NCI-H1694 treated with DMSO at 0.1 percent for 48 hours (cell line): ENCODE measurements around the gene OGFOD2.

Experiments
- DNase-seq: peaks from one replicate; lab custom pipeline; 2025; lab: John Stamatoyannopoulos, UW

The OGFOD2 gene

GRCh38 chr12:122989225-122989839, 14.3 kb downstream of the OGFOD2 start:
- DNase-seq: no peak

GRCh38 chr12:122989874-122990419, 14.9 kb downstream of the OGFOD2 start:
- DNase-seq: no peak

- DNase-seq: no peak
These were observed 15.5 kb downstream of the OGFOD2 start for GRCh38 chr12:122990561-122990960.

DNA sequence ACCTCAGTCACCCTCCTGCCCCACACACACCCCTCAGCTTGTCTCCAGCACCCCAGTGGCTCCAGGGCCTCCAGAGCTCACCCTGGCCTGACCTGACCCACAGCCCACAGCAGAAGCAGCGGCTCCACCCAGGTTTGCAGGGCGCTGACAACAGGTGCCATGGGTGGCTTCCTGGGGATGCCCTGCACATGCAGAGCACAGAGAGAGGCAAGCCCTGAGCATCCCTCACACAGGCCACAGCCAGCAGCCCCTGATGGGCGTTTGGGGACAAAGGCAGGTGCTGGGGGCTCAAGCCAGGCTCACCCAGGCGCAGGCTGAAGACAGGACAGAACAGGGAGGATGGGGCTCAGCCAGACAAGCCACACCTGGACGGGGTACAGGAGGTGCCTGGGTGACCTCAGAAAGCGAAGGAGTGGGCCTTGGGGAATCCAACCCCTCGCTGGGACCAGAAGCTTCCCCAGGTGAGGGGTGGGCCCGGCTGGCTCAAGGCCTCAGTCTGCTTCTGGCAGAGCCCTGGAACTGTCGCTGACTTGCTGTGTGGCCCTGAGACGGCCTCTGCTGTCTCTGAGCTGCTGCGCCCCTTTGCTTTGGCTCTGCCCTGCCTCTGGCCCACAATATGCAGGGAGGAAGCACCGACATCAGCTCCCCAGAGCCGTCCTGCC, 16.0 kb downstream of the OGFOD2 start:
- DNase-seq: no peak

DNA sequence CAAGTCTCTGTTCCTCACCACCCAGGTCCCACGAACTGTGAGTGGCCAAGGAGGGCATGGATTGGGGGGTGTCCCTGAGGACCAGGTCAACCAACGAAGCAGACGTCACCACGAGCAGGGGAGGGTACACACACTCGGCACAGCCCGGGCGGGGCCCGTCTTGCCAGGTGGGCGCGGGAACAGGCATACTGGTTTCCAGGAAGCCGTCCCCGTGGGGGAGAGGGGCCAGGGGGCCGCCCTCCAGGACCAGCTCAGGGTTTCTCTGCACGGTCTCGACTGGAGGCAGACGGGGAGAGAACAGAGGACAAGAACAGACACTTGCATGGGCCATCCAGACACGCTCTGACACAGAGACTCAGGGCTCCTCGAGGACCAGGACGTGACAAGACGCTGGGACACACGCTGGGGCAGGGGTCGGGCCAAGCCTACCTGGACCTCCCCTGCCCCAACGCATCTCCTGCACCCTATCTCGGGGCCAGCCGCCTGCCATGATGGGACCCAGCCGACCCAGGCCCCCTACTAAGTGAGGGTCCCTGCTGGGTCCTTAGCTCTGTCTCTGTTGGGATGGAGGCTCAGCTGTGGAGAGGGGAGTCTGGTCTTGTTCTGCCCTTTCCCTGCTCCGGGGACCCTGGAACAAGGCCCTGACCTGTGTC, 16.7 kb downstream of the OGFOD2 start:
- DNase-seq: no peak

GRCh38 chr12:122992386-122992785, 17.3 kb downstream of the OGFOD2 start:
- DNase-seq: no peak

GRCh38 chr12:122994140-122994675, 19.2 kb downstream of the OGFOD2 start:
- DNase-seq: no peak

GRCh38 chr12:122994781-122995502, 19.9 kb downstream of the OGFOD2 start:
- DNase-seq: no peak

GRCh38 chr12:122995503-122996187, 20.6 kb downstream of the OGFOD2 start:
- no peak for DNase-seq

DNA sequence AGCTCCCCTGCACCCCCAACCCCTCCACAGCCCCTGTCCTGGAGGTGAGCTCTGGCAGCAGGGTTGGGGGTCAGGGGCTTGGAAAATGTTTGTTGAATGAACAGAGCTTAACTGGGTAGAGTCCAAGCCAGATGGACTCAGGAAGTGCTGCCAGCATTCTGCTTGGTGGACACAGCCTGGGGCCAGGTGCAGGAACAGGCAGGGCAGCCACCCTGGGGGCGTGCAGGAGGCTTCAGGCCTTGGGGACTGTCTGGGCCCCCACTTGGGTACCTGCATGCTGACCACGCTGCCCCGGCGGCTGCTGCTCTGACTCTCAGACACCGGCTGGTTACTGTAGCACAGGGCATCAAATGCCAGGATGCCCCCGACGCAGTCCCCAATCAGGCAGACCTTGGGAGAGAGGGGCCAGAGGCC, 21.2 kb downstream of the OGFOD2 start:
- DNase-seq: no peak

DNA sequence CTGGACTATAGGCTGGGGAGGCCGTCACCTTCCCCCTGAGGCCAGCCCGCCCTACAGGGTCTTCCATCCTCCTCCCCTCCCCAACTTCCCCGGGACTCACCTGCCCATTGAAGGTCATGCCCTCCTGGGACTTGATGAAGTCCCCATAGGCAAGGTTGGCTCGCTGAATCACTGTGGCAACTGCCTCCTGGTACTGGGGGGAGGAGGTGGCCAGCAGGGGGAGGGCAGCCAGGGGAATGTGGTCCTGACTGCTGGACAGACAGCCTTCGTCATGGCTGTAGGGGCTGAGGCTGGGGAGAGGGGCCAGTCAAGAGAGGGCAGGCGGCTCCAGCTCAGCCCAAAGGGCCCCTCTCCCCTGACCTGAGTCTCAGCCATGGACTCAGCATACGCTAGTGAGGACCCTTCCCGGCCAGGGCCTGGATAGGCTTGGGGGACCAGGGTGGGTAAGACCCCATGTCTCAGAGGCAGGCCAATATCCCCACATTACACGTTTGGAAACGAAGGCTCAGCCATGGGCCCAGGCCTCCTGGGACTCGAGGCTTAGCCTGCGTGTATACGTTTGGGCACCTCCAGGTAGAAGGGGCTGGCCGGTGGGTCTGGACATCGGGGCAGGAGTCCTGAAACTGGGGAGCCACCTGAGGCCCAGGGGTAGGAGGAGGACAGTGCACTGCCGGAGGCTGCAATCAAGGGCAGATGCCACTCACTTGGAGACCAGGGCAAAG, 21.7 kb downstream of the OGFOD2 start:
- DNase-seq: no peak

- DNase-seq: no peak
These were observed 22.6 kb downstream of the OGFOD2 start for GRCh38 chr12:122997343-122998250.

GRCh38 chr12:122998316-122998715, 23.3 kb downstream of the OGFOD2 start:
- no peak for DNase-seq

GRCh38 chr12:122999196-122999946, 24.3 kb downstream of the OGFOD2 start:
- no peak for DNase-seq

DNA sequence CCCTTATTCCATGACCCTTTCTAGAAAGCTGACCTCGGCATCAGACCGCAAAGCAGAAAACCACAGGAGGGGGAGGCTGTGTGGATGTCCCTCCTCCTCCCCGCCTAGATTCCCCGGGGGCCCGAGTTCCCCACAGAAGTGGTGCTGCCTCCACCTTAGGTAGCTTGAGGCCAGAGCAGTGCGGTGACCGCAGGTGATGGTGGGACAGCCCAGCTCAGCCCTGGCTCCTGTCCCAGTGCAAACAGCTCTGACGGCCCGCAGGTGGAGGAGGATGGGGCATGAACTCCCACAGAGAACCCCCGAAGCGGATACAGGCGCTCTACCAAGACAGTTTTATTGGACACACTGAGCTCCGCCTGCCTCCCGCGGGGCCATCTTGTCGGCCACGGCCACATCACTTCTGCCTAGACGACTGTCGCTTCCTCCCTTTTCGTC, 25.0 kb downstream of the OGFOD2 start:
- DNase-seq: no peak

DNA sequence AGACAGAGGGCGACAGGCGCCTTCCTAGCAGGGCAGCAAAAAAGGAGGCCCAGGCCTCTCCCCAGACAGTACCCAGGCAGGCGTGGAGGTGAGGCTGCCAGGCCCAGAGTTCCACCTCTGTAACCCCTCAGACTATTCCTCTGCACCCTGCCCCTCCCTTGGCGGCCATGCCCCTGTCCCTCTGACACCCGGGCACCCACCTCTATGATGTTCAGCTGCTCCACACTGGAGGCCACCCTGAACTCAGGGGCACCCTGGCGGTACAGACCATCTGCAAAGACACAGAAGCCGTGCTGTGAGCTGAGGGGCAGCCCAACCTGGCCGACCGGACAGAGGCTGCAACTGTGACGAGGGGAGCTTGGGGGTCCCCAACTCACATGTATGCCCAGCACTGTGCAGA, 25.5 kb downstream of the OGFOD2 start:
- no peak for DNase-seq

- no peak for DNase-seq
These were observed 26.4 kb downstream of the OGFOD2 start for GRCh38 chr12:123001464-123001863.

DNA sequence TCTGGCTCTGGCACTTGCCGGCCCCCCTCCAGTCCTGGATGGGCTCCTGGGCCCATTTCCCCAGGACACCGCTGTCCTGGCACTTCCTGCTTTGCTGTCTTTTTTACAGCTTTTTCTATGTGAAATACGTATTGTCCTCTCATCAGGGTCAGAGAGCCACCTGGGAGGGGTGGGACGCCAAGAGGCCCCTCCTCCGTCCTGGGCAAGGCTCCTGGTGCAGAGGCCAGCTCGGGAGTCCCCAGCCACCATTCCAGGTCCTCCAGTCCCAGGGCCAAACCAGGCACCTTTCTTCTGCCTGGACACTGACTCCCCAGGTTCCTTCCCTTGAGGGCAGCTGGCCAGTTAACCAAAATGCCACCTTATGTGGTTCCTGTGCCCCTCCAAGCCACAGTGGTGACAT, 28.2 kb downstream of the OGFOD2 start:
- DNase-seq: no peak

DNA sequence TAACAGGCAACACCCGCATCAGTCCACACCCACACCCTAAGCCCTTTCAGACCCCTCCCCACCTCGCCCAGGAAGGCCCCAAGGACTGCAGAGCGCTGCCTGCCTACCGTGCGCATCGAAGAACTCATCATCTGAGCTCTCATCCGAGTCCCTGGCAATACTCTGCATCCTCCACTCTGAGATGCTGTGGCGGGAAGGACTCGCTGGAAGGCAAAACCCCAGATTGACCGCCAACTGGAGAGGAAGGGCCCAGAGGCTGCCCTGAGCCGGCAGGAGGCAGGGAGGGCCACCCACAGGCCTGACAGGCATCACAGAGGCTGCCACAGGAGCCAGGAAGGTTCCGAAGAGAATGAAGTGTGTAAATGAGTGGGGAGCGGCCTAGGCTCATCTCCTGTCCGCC, 29.2 kb downstream of the OGFOD2 start:
- DNase-seq: no peak
